ENCODE results near the gene CTSA.

GRCh38 chr20:45904583-45905504 lies 13.7 kb downstream of the CTSA start:
- TF ChIP-seq CTCF (IDR thresholded peaks at IDR 0.05) (no peak), POLR2A (IDR thresholded peaks at IDR 0.05) (no peak)

All from thyroid gland (tissue), 4 donors.